HCT116 (cell line): ENCODE measurements around the gene MEN1. TPM values are rescaled to one million over a fixed set of nuclear protein-coding genes. Genes with fewer than 3 reads are reported as not detected.

Experiments used
- ATAC-seq: fragments of 200-7000 bp; cut with Tn5 transposase; 2 replicates; pipeline ENCODE4 v1.9.1; 2020; ENCODE audit warnings: mild to moderate bottlenecking, moderate library complexity
- BruUV-seq: library from RNA; stranded (reverse); fragments of 400-500 nt; replicated peaks from 2 replicates; lab custom pipeline; 2021; lab: Mats Ljungman, UMichigan
- CTCF ChIA-PET: fragments of 300-600 bp; sonication (Branson Sonifier 250); formaldehyde crosslinking; loops from one replicate; lab custom pipeline; 2021; ENCODE audit warnings: antibody characterized with exemption; lab: Charles Lee
- POLR2A ChIA-PET: fragments of 300-600, 350-600 bp; sonication (Branson Sonifier 250); formaldehyde crosslinking; loops from one replicate; lab custom pipeline; 2021; ENCODE audit warnings: antibody characterized with exemption; lab: Charles Lee
- RAD21 ChIA-PET, 2 experiments: fragments of 300-600 bp; sonication (Branson Sonifier 250); formaldehyde crosslinking; loops; one replicate each; lab custom pipeline; 2023; ENCODE audit warnings: low total read pairs in 2 of 2; ENCODE audit not compliant: uncharacterized antibody in 2 of 2, unreplicated experiment in 2 of 2, low non-redundant PET in 1 of 2; lab: Charles Lee
- DNase-seq: peaks from one replicate; pipeline ENCODE4 v3.0.0-alpha.2; 2010; ENCODE audit warnings: low read depth, low spot score
- H2AFZ ChIP-seq: fragments of 200-600 bp; shearing (Covaris generic), sonication (generic); 2 replicates; pipeline ENCODE4 v1.6.1; 2017; ENCODE audit warnings: low read depth, mixed run types, mixed read lengths, antibody characterized with exemption, low read length; ENCODE audit not compliant: poor library complexity, severe bottlenecking
- H3K27ac ChIP-seq: 2 replicates; pipeline ENCODE4 v1.5.1; 2012; ENCODE audit warnings: low read depth, low read length
- H3K27me3 ChIP-seq: fragments of 200-600 bp; sonication (generic); 2 replicates; pipeline ENCODE4 v1.6.1; 2016; ENCODE audit warnings: mixed run types, low read length, mixed read lengths; ENCODE audit not compliant: insufficient read depth
- H3K36me3 ChIP-seq, 2 experiments: fragments of 200-500 bp in 1 of 2; fragments of 200-600 bp in 1 of 2; sonication (Bioruptor generic) in 1 of 2; sonication (generic) in 1 of 2; 2 replicates each; pipeline versions ENCODE4 v1.5.1 to v1.6.1; 2014 to 2016; ENCODE audit warnings: low read length in 2 of 2, inconsistent platforms in 1 of 2, mixed read lengths in 1 of 2, mixed run types in 1 of 2; ENCODE audit not compliant: insufficient read depth in 2 of 2, control insufficient read depth in 1 of 2
- H3K4me1 ChIP-seq, 2 experiments: fragments of 200-600 bp in 1 of 2; sonication (generic) in 1 of 2; 2 replicates each; pipeline versions ENCODE4 v1.5.1 to v1.6.1; 2012 to 2017; ENCODE audit warnings: low read length in 2 of 2, inconsistent platforms in 1 of 2, mild to moderate bottlenecking in 1 of 2, mixed read lengths in 1 of 2, mixed run types in 1 of 2, moderate library complexity in 1 of 2; ENCODE audit not compliant: insufficient read depth in 2 of 2, control insufficient read depth in 1 of 2
- H3K4me2 ChIP-seq: fragments of 200-600 bp; sonication (generic); 2 replicates; pipeline ENCODE4 v1.6.1; 2017; ENCODE audit warnings: mixed run types, low read length, mixed read lengths
- H3K4me3 ChIP-seq, 2 experiments: fragments of 200-600 bp in 1 of 2; sonication (generic) in 1 of 2; replicated peaks in 1 of 2; 2 replicates each; pipeline ENCODE4 v1.5.1; 2011 to 2016; ENCODE audit warnings: low read length in 2 of 2, control low read depth in 1 of 2, low read depth in 1 of 2, mild to moderate bottlenecking in 1 of 2, mixed read lengths in 1 of 2, mixed run types in 1 of 2
- H3K79me2 ChIP-seq: fragments of 200-600 bp; sonication (generic); 2 replicates; pipeline ENCODE4 v1.6.1; 2017; ENCODE audit warnings: mild to moderate bottlenecking, mixed run types, low read length, moderate library complexity, mixed read lengths; ENCODE audit not compliant: insufficient read depth
- H3K9ac ChIP-seq: fragments of 200-600 bp; sonication (generic); 2 replicates; pipeline ENCODE4 v1.6.1; 2016; ENCODE audit warnings: low read length, mixed read lengths
- H3K9me2 ChIP-seq: fragments of 200-600 bp; sonication (generic), shearing (Covaris generic); 2 replicates; pipeline ENCODE4 v1.6.1; 2017; ENCODE audit warnings: mixed run types, mild to moderate bottlenecking, moderate library complexity; ENCODE audit not compliant: insufficient read depth
- H3K9me3 ChIP-seq, 2 experiments: fragments of 200-500 bp in 1 of 2; fragments of 200-600 bp in 1 of 2; sonication (Bioruptor generic) in 1 of 2; sonication (generic) in 1 of 2; 2 replicates each; pipeline ENCODE4 v1.6.1; 2014 to 2017; ENCODE audit warnings: low read length in 2 of 2, mixed read lengths in 2 of 2, inconsistent platforms in 1 of 2, low read depth in 1 of 2, mild to moderate bottlenecking in 1 of 2, mixed run types in 1 of 2, moderate library complexity in 1 of 2; ENCODE audit not compliant: control insufficient read depth in 1 of 2, insufficient read depth in 1 of 2
- H4K20me1 ChIP-seq: fragments of 200-600 bp; sonication (generic), shearing (Covaris generic); 2 replicates; pipeline ENCODE4 v1.6.1; 2017; ENCODE audit warnings: mixed run types, mild to moderate bottlenecking, moderate library complexity; ENCODE audit not compliant: insufficient read depth
- CTCF ChIP-seq, 3 experiments: fragments of 200-600 bp in 1 of 3; sonication (generic) in 1 of 3; IDR thresholded peaks in 2 of 3; conservative IDR thresholded peaks in 1 of 3; 2 replicates each; pipeline ENCODE4 v1.5.1; 2012 to 2017; ENCODE audit warnings: low read depth in 2 of 3, low read length in 2 of 3, antibody characterized with exemption in 1 of 3, borderline replicate concordance in 1 of 3, control low read depth in 1 of 3, mild to moderate bottlenecking in 1 of 3, mixed read lengths in 1 of 3, mixed run types in 1 of 3, moderate library complexity in 1 of 3; ENCODE audit not compliant: insufficient read depth in 1 of 3
- EZH2 ChIP-seq: fragments of 200-600 bp; sonication (generic); IDR thresholded peaks from 2 replicates; pipeline ENCODE4 v1.6.1; 2017; ENCODE audit warnings: antibody characterized with exemption, mixed run types
- POLR2AphosphoS5 ChIP-seq: IDR thresholded peaks from 2 replicates; pipeline ENCODE4 v1.6.1; 2011; ENCODE audit warnings: mild to moderate bottlenecking, low read depth, low read length, moderate library complexity
- RAD21 ChIP-seq: IDR thresholded peaks from 2 replicates; pipeline ENCODE4 v1.6.1; 2012; ENCODE audit warnings: low read depth, mild to moderate bottlenecking
- SIN3A ChIP-seq: IDR thresholded peaks from 2 replicates; pipeline ENCODE4 v1.6.1; 2012; ENCODE audit warnings: low read depth
- TCF7L2 ChIP-seq: IDR thresholded peaks from 2 replicates; pipeline ENCODE4 v1.7.0; 2011; ENCODE audit warnings: borderline replicate concordance, inconsistent platforms; ENCODE audit not compliant: insufficient read depth, insufficient read length; ENCODE audit errors: extremely low read depth
- ZFX ChIP-seq: fragments of 450-650 bp; IDR thresholded peaks from 2 replicates; pipeline ENCODE4 v1.6.1; 2017
- intact Hi-C: fragments of 100-400 bp; cut with micrococcal nuclease; formaldehyde crosslinking; loops from 2 replicates; pipeline ENCODE4 v1.10.0; 2022
- total RNA-seq: library from RNA; stranded (reverse); gene quantifications from one replicate; pipeline ENCODE4 v1.2.1, GENCODE V29; 2021; ENCODE audit not compliant: unreplicated experiment
- TF ChIP-seq, protein P1 (sequence below): IDR thresholded peaks from 2 replicates; pipeline ENCODE4 v1.6.1; 2012; ENCODE audit warnings: low read depth

The MEN1 gene
- total RNA-seq, 1 experiment from 2014 or later: 62.1 TPM

- intact Hi-C loops: no loop called here
- H3K9me2 ChIP-seq: no peaks in the 10 kb centered on the region
- no TSS peak for BruUV-seq
- peaks cover 5 to 10% of the 10 kb centered on the region in 2 experiments; a peak in 2 of 4 replicates for H3K36me3 ChIP-seq
- ATAC-seq: peak; percentile 90
- H3K27ac ChIP-seq: peak within 1 kb of the TSS; percentile 92
- ChIA-PET POLR2A (interaction anchor here (0.9 to 1.2 kb wide), 2 partner anchors 12 to 332 kb away, joined by 3 read pairs; no protein-coding TSS in a partner anchor), CTCF (interaction anchor here (0.9 to 2.1 kb wide), 2 partner anchors 41 to 60 kb away, joined by 3 to 4 read pairs; partner anchors contain the start of gene CDC42BPG), RAD21 (interaction anchor here in 1 of 2 experiments (0.8 kb wide), 1 partner anchor 319 kb away, joined by 4 read pairs; the partner anchor contains the start of genes FAU and MRPL49)
- peak; percentile 64 for DNase-seq
- H3K79me2 ChIP-seq: peaks cover 2% of the 10 kb centered on the region; the same call in 1 of the 2 replicates
- H4K20me1 ChIP-seq: no peaks in the 10 kb centered on the region
- no peaks in the 10 kb centered on the region for H3K27me3 ChIP-seq
- H3K9ac ChIP-seq: peak within 1 kb of the TSS; percentile 73
- TF ChIP-seq, protein P1, sequence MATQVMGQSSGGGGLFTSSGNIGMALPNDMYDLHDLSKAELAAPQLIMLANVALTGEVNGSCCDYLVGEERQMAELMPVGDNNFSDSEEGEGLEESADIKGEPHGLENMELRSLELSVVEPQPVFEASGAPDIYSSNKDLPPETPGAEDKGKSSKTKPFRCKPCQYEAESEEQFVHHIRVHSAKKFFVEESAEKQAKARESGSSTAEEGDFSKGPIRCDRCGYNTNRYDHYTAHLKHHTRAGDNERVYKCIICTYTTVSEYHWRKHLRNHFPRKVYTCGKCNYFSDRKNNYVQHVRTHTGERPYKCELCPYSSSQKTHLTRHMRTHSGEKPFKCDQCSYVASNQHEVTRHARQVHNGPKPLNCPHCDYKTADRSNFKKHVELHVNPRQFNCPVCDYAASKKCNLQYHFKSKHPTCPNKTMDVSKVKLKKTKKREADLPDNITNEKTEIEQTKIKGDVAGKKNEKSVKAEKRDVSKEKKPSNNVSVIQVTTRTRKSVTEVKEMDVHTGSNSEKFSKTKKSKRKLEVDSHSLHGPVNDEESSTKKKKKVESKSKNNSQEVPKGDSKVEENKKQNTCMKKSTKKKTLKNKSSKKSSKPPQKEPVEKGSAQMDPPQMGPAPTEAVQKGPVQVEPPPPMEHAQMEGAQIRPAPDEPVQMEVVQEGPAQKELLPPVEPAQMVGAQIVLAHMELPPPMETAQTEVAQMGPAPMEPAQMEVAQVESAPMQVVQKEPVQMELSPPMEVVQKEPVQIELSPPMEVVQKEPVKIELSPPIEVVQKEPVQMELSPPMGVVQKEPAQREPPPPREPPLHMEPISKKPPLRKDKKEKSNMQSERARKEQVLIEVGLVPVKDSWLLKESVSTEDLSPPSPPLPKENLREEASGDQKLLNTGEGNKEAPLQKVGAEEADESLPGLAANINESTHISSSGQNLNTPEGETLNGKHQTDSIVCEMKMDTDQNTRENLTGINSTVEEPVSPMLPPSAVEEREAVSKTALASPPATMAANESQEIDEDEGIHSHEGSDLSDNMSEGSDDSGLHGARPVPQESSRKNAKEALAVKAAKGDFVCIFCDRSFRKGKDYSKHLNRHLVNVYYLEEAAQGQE: no peak
- TF ChIP-seq CTCF (IDR thresholded peaks at IDR 0.05 in 2 of 3, conservative IDR thresholded peaks at IDR 0.05 in 1 of 3; ENCODE audit: borderline replicate concordance in 1 of 3, insufficient read depth in 1 of 3, low read depth in 2 of 3, low read length in 2 of 3) (peak in 2 of 3 experiments; percentile 21 to 24; a peak in 1 of 6 replicates), POLR2AphosphoS5 (peak; percentile 62), EZH2 (no peak), ZFX (0 out of 2 replicates have a peak, but pooled peaks have one; percentile 3), SIN3A (peak; percentile 51; the same call in 1 of the 2 replicates), RAD21 (no peak), TCF7L2 (peak; percentile 28)
- H2AFZ ChIP-seq: no peak within 1 kb of the TSS
- H3K4me2 ChIP-seq: peak within 1 kb of the TSS; percentile 96
- H3K4me3 ChIP-seq: peak within 1 kb of the TSS; percentile 73 to 83
- peaks cover 24 to 47% of the 10 kb centered on the region in 2 experiments for H3K4me1 ChIP-seq
- H3K9me3 ChIP-seq: no peaks in the 10 kb centered on the region
Observed at GRCh38 chr11:64803158-64803845, 7.0 kb downstream of the MEN1 start, which contains the start of gene MAP4K2. TSS of gene MAP4K2 (minus strand) at chr11:64803214. CDS start at chr11:64803149, 65 bp downstream.
